Astrocyte (in vitro differentiated cells and primary cell): Measurements from ENCODE around the gene NCOA7. TPM values are rescaled to one million over a fixed set of nuclear protein-coding genes. Genes with fewer than 3 reads are reported as not detected.

Experiments
- DNase-seq: peaks from one replicate; pipeline ENCODE4 v3.0.0-alpha.2; 2010; ENCODE audit warnings: low read depth
- FAIRE-seq: peaks from 2 replicates; lab custom pipeline; 2011; peaks lifted over from hg19 to GRCh38; lab: Jason Lieb, UNC
- H2AFZ ChIP-seq: 2 replicates; pipeline ENCODE4 v1.6.0; 2012; ENCODE audit warnings: low read depth, low read length, inconsistent platforms
- H3K27ac ChIP-seq: 2 replicates; pipeline ENCODE4 v1.5.1; 2011; ENCODE audit warnings: low read depth, low read length, inconsistent platforms
- H3K27me3 ChIP-seq: 2 replicates; pipeline ENCODE4 v1.6.0; 2011; ENCODE audit warnings: low read length, inconsistent platforms; ENCODE audit not compliant: insufficient read depth
- H3K36me3 ChIP-seq: 2 replicates; pipeline ENCODE4 v1.5.1; 2011; ENCODE audit warnings: low read length, inconsistent platforms; ENCODE audit not compliant: insufficient read depth
- H3K4me1 ChIP-seq: 2 replicates; pipeline ENCODE4 v1.5.1; 2011; ENCODE audit warnings: low read length, inconsistent platforms; ENCODE audit not compliant: insufficient read depth
- H3K4me2 ChIP-seq: 2 replicates; pipeline ENCODE4 v1.6.0; 2012; ENCODE audit warnings: low read length, inconsistent platforms
- H3K4me3 ChIP-seq: 2 replicates; pipeline ENCODE4 v1.5.1; 2011; ENCODE audit warnings: low read depth, mild to moderate bottlenecking, low read length, inconsistent platforms; ENCODE audit not compliant: insufficient read depth
- H3K79me2 ChIP-seq: 2 replicates; pipeline ENCODE4 v1.6.0; 2012; ENCODE audit warnings: mild to moderate bottlenecking, low read length, inconsistent platforms; ENCODE audit not compliant: insufficient read depth
- H3K9ac ChIP-seq: 2 replicates; pipeline ENCODE4 v1.6.0; 2012; ENCODE audit warnings: mild to moderate bottlenecking, low read length, inconsistent platforms
- H3K9me3 ChIP-seq: 2 replicates; pipeline ENCODE4 v1.5.1; 2012; ENCODE audit warnings: low read depth, mild to moderate bottlenecking, low read length, inconsistent platforms; ENCODE audit not compliant: insufficient read depth
- H4K20me1 ChIP-seq: 2 replicates; pipeline ENCODE4 v1.6.0; 2012; ENCODE audit warnings: low read length, inconsistent platforms; ENCODE audit not compliant: insufficient read depth
- H3K27ac Mint-ChIP-seq: one replicate; pipeline ENCODE4 v1.8.0; 2021; ENCODE audit warnings: mild to moderate bottlenecking, mixed read lengths; ENCODE audit not compliant: unreplicated experiment
- H3K27me3 Mint-ChIP-seq: one replicate; pipeline ENCODE4 v1.8.0; 2021; ENCODE audit warnings: low read depth, mixed read lengths; ENCODE audit not compliant: unreplicated experiment
- H3K36me3 Mint-ChIP-seq: one replicate; pipeline ENCODE4 v1.8.0; 2021; ENCODE audit warnings: low read depth, mixed read lengths; ENCODE audit not compliant: unreplicated experiment
- H3K4me1 Mint-ChIP-seq: one replicate; pipeline ENCODE4 v1.8.0; 2021; ENCODE audit warnings: low read depth, mixed read lengths; ENCODE audit not compliant: unreplicated experiment
- H3K4me3 Mint-ChIP-seq: one replicate; pipeline ENCODE4 v1.8.0; 2021; ENCODE audit warnings: mild to moderate bottlenecking, moderate library complexity, mixed read lengths; ENCODE audit not compliant: unreplicated experiment
- H3K9me3 Mint-ChIP-seq: one replicate; pipeline ENCODE4 v1.8.0; 2021; ENCODE audit warnings: mild to moderate bottlenecking, mixed read lengths; ENCODE audit not compliant: unreplicated experiment
- EZH2 ChIP-seq: IDR thresholded peaks from 2 replicates; pipeline ENCODE4 v1.6.1; 2012; ENCODE audit warnings: mild to moderate bottlenecking, low read length, inconsistent platforms; ENCODE audit not compliant: insufficient read depth
- total RNA-seq: library from RNA; stranded (reverse); gene quantifications from 2 replicates; pipeline ENCODE4 v1.2.1, GENCODE V29; 2021
- TF ChIP-seq, protein P1 (sequence below): IDR thresholded peaks from 2 replicates; pipeline ENCODE4 v1.5.1; 2011; ENCODE audit warnings: low read depth, mild to moderate bottlenecking, inconsistent platforms, low read length, moderate library complexity; ENCODE audit not compliant: insufficient read depth

Gene NCOA7
- total RNA-seq, 1 donor from 2014 or later, result 26.0 TPM

DNA sequence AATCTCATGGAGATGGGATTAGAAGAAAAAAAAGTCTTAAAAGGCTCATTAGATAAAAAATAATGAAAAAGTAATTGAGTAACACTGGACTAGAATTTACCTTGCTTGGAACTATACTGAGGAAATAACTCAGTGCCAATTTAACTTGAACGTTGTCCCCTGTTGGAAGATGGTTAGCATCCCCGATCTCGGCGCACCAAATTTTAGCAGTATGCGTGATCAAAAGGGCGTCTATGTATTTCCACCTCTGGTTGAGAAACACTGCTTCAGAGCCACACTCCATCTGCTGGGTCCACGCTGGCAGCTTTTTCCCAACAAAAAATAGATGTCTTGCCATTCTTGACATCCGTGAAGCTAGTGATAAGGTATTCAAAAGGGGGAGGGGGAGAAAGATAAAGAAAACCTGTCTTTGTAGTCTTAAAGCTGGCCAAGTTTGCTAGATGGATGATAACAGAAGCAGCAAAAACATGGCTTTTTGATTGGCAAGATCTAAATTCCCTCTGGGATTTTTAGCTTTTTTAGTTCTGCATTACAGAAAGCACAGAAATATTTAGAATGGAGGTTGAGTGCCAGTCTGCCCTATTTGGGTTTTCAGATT, 172.2 kb downstream of the NCOA7 start:
- H3K36me3 ChIP-seq, result no peaks in the 10 kb centered on the region
- DNase-seq (no peak), FAIRE-seq (no peak)
- Mint-ChIP-seq H3K4me3 (no peak overlapping the region), H3K27me3 (no peaks in the 10 kb centered on the region), H3K4me1 (no peaks in the 10 kb centered on the region), H3K9me3 (no peaks in the 10 kb centered on the region), H3K36me3 (peaks cover under 1% of the 10 kb centered on the region), H3K27ac (no peak overlapping the region)
- H3K4me2 ChIP-seq, result no peak overlapping the region
- peaks cover 17% of the 10 kb centered on the region for H3K79me2 ChIP-seq
- no peaks in the 10 kb centered on the region for H3K9me3 ChIP-seq
- no peaks in the 10 kb centered on the region for H4K20me1 ChIP-seq
- TF ChIP-seq, protein P1, sequence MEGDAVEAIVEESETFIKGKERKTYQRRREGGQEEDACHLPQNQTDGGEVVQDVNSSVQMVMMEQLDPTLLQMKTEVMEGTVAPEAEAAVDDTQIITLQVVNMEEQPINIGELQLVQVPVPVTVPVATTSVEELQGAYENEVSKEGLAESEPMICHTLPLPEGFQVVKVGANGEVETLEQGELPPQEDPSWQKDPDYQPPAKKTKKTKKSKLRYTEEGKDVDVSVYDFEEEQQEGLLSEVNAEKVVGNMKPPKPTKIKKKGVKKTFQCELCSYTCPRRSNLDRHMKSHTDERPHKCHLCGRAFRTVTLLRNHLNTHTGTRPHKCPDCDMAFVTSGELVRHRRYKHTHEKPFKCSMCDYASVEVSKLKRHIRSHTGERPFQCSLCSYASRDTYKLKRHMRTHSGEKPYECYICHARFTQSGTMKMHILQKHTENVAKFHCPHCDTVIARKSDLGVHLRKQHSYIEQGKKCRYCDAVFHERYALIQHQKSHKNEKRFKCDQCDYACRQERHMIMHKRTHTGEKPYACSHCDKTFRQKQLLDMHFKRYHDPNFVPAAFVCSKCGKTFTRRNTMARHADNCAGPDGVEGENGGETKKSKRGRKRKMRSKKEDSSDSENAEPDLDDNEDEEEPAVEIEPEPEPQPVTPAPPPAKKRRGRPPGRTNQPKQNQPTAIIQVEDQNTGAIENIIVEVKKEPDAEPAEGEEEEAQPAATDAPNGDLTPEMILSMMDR, result no peak
- TF ChIP-seq EZH2, result no peak
- no peak overlapping the region for H3K9ac ChIP-seq
- H2AFZ ChIP-seq, result no peak overlapping the region
- H3K4me1 ChIP-seq, result peaks cover 2% of the 10 kb centered on the region
- no peaks in the 10 kb centered on the region for H3K27me3 ChIP-seq
- H3K4me3 ChIP-seq, result no peak overlapping the region
- no peak overlapping the region for H3K27ac ChIP-seq

- no peaks in the 10 kb centered on the region for H3K9me3 Mint-ChIP-seq
- no peaks in the 10 kb centered on the region for H3K27me3 ChIP-seq
- TF ChIP-seq EZH2, result no peak
- TF ChIP-seq, protein P1, result no peak
- FAIRE-seq (no peak), DNase-seq (no peak)
- H3K27me3 Mint-ChIP-seq, result no peaks in the 10 kb centered on the region
- no peak overlapping the region for H2AFZ ChIP-seq
- H3K36me3 Mint-ChIP-seq, result peaks cover 4% of the 10 kb centered on the region
- no peaks in the 10 kb centered on the region for H3K4me1 Mint-ChIP-seq
- no peak overlapping the region for H3K27ac Mint-ChIP-seq
- H3K4me3 ChIP-seq, result no peak overlapping the region
- no peaks in the 10 kb centered on the region for H3K36me3 ChIP-seq
- no peaks in the 10 kb centered on the region for H3K4me1 ChIP-seq
- no peaks in the 10 kb centered on the region for H3K9me3 ChIP-seq
- peaks cover 9% of the 10 kb centered on the region for H3K79me2 ChIP-seq
- H3K4me2 ChIP-seq, result no peak overlapping the region
- no peaks in the 10 kb centered on the region for H4K20me1 ChIP-seq
- no peak overlapping the region for H3K9ac ChIP-seq
- no peak overlapping the region for H3K27ac ChIP-seq
- H3K4me3 Mint-ChIP-seq, result no peak overlapping the region
Measured at GRCh38 chr6:125963817-125964216, 173.1 kb downstream of the NCOA7 start.

DNA sequence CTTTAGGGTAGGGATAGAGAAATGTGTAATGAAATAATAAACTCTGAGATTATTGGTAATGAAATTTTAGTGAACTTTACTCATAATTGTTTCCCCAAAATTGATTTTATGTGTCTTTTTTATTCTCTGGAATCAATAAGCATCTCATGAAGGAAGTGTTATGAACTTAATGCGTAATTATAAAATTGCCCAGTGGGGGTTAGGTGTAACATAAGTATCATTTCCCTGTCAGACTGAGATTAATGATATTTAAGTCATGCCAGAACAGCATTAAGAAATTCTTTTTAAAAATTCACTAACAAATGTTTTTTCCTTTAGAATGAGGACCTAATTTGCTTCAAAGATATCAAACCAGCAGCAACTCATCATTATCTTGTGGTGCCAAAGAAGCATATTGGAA, 175.8 kb downstream of the NCOA7 start:
- H3K36me3 ChIP-seq, result no peaks in the 10 kb centered on the region
- TF ChIP-seq EZH2, result no peak
- TF ChIP-seq, protein P1, result no peak
- FAIRE-seq, result no peak

More for the DNA sequence above, 175.8 kb downstream of the NCOA7 start:
- Mint-ChIP-seq H3K27me3 (no peaks in the 10 kb centered on the region), H3K9me3 (no peaks in the 10 kb centered on the region), H3K36me3 (peaks cover 4% of the 10 kb centered on the region), H3K4me3 (no peak overlapping the region), H3K27ac (no peak overlapping the region), H3K4me1 (no peaks in the 10 kb centered on the region)
- Histone ChIP-seq H3K79me2 (no peaks in the 10 kb centered on the region), H3K9me3 (no peaks in the 10 kb centered on the region), H3K4me2 (no peak overlapping the region), H4K20me1 (no peaks in the 10 kb centered on the region), H3K9ac (no peak overlapping the region), H3K27ac (no peak overlapping the region), H2AFZ (no peak overlapping the region), H3K4me3 (no peak overlapping the region), H3K4me1 (no peaks in the 10 kb centered on the region), H3K27me3 (no peaks in the 10 kb centered on the region)
- no peak for DNase-seq
